ENCODE results near the gene OSBPL6.

DNA sequence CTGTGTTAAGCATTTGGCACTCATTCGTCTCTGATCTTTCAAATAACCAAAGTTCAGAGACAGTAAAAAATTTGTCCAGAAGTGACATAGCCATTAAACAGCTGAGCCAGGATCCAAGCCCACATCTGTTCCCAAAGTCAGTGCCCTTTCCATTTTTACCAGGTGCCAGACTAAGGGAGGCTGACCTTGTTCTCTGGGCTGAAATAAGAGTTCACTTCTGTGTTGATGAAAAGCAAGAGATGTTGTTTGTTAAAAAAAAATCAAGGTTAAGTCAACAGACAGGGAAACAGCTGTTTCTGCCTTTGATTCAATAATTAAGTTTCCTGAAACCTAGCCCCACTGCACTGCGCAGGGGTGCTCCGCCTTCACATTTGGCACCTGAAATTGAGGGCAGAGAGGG lies 139.5 kb downstream of the OSBPL6 start:
- TF ChIP-seq CTCF (IDR thresholded peaks at IDR 0.05) (no peak), POLR2A (IDR thresholded peaks at IDR 0.05) (no peak)

Measured in right lobe of liver (tissue), 4 donors.